Measurements from ENCODE around the gene PARVA. TPM values are rescaled to one million over a fixed set of nuclear protein-coding genes. Genes with fewer than 3 reads are reported as not detected.
A peak's percentile ranks its signal among the peaks of the same experiment; 100 is the strongest.

PARVA gene
- total RNA-seq, 3 donors from 2014 or later: 55.7 to 191 (median 57.1) TPM

DNA sequence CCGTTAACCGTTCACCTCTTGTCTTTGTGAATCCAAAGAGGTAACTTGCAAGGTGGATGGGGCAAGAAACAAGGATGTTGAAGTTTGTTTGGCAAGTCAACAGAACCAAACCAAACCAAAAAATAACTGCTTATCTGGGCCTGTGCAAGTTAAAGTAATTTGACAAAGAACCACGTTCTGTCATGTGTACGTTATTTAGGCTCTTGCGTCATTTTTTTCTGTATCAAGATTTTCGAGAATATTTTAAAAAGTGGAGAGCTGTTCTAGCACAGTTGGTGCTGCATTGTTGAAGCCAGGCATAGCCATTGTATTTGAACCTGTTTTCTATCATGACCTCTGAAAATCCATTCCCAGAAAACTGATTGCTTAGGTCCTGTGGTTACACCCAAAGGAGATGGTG is 55.1 kb downstream of the PARVA start:
- no peak for DNase-seq
- TF ChIP-seq, protein P1, sequence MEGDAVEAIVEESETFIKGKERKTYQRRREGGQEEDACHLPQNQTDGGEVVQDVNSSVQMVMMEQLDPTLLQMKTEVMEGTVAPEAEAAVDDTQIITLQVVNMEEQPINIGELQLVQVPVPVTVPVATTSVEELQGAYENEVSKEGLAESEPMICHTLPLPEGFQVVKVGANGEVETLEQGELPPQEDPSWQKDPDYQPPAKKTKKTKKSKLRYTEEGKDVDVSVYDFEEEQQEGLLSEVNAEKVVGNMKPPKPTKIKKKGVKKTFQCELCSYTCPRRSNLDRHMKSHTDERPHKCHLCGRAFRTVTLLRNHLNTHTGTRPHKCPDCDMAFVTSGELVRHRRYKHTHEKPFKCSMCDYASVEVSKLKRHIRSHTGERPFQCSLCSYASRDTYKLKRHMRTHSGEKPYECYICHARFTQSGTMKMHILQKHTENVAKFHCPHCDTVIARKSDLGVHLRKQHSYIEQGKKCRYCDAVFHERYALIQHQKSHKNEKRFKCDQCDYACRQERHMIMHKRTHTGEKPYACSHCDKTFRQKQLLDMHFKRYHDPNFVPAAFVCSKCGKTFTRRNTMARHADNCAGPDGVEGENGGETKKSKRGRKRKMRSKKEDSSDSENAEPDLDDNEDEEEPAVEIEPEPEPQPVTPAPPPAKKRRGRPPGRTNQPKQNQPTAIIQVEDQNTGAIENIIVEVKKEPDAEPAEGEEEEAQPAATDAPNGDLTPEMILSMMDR (IDR thresholded peaks at IDR 0.05): no peak
- H3K9me3 ChIP-seq: no peaks in the 10 kb centered on the region
- H3K36me3 ChIP-seq (ENCODE audit: low read depth): no peaks in the 10 kb centered on the region
- no peak for ATAC-seq
- intact Hi-C loops (cut with DNase I, micrococcal nuclease): no loop called here
- H3K4me3 ChIP-seq: no peak overlapping the region
- H3K4me1 ChIP-seq (ENCODE audit: low read depth): peaks cover 19% of the 10 kb centered on the region

DNA sequence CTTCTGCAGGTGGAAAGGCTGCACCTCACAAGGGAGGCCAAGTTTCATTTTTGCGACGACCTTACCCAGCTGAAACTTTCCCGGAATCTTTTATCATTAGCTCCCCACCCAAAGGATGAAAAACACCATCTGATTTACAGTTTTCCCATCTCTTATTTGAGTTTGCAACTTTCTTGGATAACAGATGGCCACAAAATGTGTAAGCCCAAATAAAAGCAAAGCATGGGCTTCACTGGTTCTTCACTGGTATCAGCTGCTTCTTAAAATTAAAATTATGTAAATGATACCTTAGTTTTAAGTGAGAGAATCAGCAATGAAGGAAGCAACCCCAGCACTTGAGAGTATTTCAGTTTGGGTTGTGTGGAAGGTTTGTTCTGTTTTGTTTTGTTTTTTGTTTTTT is 55.8 kb downstream of the PARVA start:
- DNase-seq: no peak

DNA sequence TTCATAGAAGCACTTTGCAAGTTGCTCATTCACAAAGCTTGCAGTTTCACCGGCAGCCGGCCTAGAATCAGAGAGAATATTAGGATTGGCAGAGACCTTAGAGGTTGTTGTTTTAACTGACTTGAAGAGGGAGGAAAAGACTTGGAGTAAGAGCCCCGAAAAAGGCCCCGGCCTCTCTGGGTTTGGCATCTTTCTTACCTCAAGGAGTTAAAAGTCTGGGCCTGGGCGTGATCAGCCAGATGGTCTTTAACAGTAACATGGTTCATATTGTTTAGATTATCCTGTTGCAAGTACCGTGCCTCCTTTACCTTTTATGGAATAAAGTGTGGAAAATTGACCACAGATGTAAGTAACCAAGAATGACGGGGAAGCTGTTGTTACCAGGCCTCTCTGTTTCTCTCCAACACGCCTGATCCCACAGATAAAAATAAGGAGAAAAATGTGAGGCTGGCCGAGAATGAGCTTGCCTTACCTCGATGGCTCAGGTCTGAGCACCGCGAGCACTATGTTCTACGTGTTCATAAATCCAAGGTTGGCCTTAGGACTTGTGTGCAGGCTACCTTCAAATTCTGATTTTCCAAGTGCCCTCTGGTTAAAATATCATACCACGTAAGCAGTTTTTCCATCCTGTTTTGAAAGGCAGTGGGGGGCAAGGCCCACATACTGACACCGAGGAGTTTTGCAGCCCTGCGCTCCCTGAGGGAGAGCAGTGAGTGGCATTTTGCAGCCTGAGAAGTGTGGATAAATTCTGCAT is 56.4 kb downstream of the PARVA start:
- Histone ChIP-seq H3K9me3 (no peaks in the 10 kb centered on the region), H3K4me1 (ENCODE audit: low read depth) (peaks cover 15% of the 10 kb centered on the region), H3K4me3 (no peak overlapping the region), H3K36me3 (ENCODE audit: low read depth) (no peaks in the 10 kb centered on the region)
- DNase-seq: no peak
- TF ChIP-seq, protein P1 (IDR thresholded peaks at IDR 0.05): no peak
- ATAC-seq: peak; percentile 16
- intact Hi-C loops (cut with DNase I, micrococcal nuclease): no loop called here

More for the DNA sequence above, 55.8 kb downstream of the PARVA start:
- Histone ChIP-seq H3K4me3 (no peak overlapping the region), H3K9me3 (no peaks in the 10 kb centered on the region), H3K4me1 (ENCODE audit: low read depth) (peaks cover 19% of the 10 kb centered on the region), H3K36me3 (ENCODE audit: low read depth) (no peaks in the 10 kb centered on the region)
- no peak for ATAC-seq
- intact Hi-C loops (cut with DNase I, micrococcal nuclease): no loop called here
- TF ChIP-seq, protein P1 (IDR thresholded peaks at IDR 0.05): no peak

DNA sequence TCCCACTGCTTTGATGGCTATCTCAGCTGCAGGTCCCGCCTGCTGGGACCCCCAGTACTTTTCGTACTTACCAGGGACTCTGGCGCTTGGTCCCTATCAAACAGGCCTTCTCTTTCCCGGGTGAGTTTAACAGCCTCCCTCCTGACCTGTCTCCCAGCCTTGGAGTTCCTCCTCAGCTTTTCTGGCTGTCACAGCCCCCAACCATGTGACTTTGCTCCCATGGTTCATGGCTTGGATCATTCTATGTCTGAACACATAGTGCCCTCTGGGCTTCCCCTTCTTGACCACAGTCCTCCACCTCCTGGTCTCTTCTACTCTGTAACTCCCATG is 56.9 kb downstream of the PARVA start:
- DNase-seq: no peak
- H3K9me3 ChIP-seq: no peaks in the 10 kb centered on the region
- H3K36me3 ChIP-seq (ENCODE audit: low read depth): no peaks in the 10 kb centered on the region
- no peak overlapping the region for H3K4me3 ChIP-seq
- TF ChIP-seq, protein P1 (IDR thresholded peaks at IDR 0.05): no peak
- ATAC-seq: no peak
- peaks cover 13% of the 10 kb centered on the region for H3K4me1 ChIP-seq (ENCODE audit: low read depth)
- intact Hi-C loops (cut with DNase I, micrococcal nuclease): no loop called here

DNA sequence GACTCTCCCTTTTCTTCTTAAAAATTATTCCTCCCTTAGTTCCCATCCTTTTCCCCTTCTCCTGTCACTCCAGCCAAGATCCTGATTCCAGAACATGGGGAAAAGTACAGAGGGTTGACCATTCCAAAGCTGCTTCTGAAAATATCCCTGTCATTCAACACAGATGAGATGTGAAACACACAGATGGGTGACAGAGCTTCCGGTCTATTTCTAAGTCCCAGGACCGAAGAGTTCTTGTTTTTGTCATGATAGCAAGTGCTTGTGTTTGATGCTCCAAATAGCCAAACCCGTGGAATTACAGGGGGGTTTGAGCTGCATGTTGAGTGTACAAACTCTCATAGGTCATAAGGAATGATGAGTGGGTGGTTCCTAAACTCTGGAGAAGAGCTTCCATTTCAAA is 57.9 kb downstream of the PARVA start:
- Histone ChIP-seq H3K9me3 (no peaks in the 10 kb centered on the region), H3K4me1 (ENCODE audit: low read depth) (peaks cover 13% of the 10 kb centered on the region), H3K36me3 (ENCODE audit: low read depth) (no peaks in the 10 kb centered on the region), H3K4me3 (no peak overlapping the region)
- no peak for ATAC-seq
- DNase-seq: no peak
- intact Hi-C loops (cut with DNase I, micrococcal nuclease): no loop called here
- TF ChIP-seq, protein P1 (IDR thresholded peaks at IDR 0.05): no peak
